GM23248 (cell line): ENCODE data around the gene TSHZ2. TPM values are rescaled to one million over a fixed set of nuclear protein-coding genes. Genes with fewer than 3 reads are reported as not detected.
"Not testable (repeated sequence)": the region's sequence is repeated elsewhere in the genome, so short reads cannot be mapped to it uniquely, and the experiment has no call there.

Experiments used
- DNase-seq: peaks from one replicate; pipeline ENCODE4 v3.0.0-alpha.2; 2015
- H2AFZ ChIP-seq: fragments of 200-600 bp; sonication (generic); 2 replicates; pipeline ENCODE4 v1.6.1; 2016; ENCODE audit warnings: antibody characterized with exemption
- H3F3A ChIP-seq: fragments of 200-600 bp; sonication (generic); 2 replicates; pipeline ENCODE4 v1.6.1; 2016; ENCODE audit warnings: mild to moderate bottlenecking, antibody characterized with exemption, mixed run types; ENCODE audit not compliant: insufficient read depth
- H3K27ac ChIP-seq: fragments of 200-600 bp; sonication (generic); 2 replicates; pipeline ENCODE4 v1.5.1; 2016; ENCODE audit warnings: mild to moderate bottlenecking
- H3K27me3 ChIP-seq: fragments of 200-600 bp; sonication (generic); replicated peaks from 2 replicates; pipeline ENCODE4 v1.6.1; 2016; ENCODE audit warnings: mild to moderate bottlenecking; ENCODE audit not compliant: insufficient read depth
- H3K36me3 ChIP-seq: fragments of 200-600 bp; sonication (generic); 2 replicates; pipeline ENCODE4 v1.6.1; 2016; ENCODE audit warnings: low read depth, mild to moderate bottlenecking
- H3K4me1 ChIP-seq: fragments of 200-600 bp; sonication (generic); 2 replicates; pipeline ENCODE4 v1.6.1; 2016; ENCODE audit warnings: mild to moderate bottlenecking; ENCODE audit not compliant: insufficient read depth
- H3K4me2 ChIP-seq: fragments of 200-600 bp; sonication (generic); one replicate; pipeline ENCODE4 v1.6.1; 2016; ENCODE audit warnings: mild to moderate bottlenecking; ENCODE audit not compliant: unreplicated experiment
- H3K4me3 ChIP-seq: fragments of 200-600 bp; sonication (generic); 2 replicates; pipeline ENCODE4 v1.5.1; 2016; ENCODE audit warnings: mild to moderate bottlenecking
- H3K79me2 ChIP-seq: fragments of 200-600 bp; sonication (generic); 2 replicates; pipeline ENCODE4 v1.6.1; 2016; ENCODE audit warnings: mild to moderate bottlenecking; ENCODE audit not compliant: insufficient read depth
- H3K9ac ChIP-seq: fragments of 200-600 bp; sonication (generic); 2 replicates; pipeline ENCODE4 v1.6.1; 2016; ENCODE audit warnings: mild to moderate bottlenecking
- H3K9me2 ChIP-seq: fragments of 200-600 bp; sonication (generic); 2 replicates; pipeline ENCODE4 v1.6.1; 2016; ENCODE audit warnings: mixed run types, mild to moderate bottlenecking, moderate library complexity; ENCODE audit not compliant: insufficient read depth
- H3K9me3 ChIP-seq: fragments of 200-600 bp; sonication (generic); one replicate; pipeline ENCODE4 v1.6.1; 2017; ENCODE audit warnings: low read depth
- H4K20me1 ChIP-seq: fragments of 200-600 bp; sonication (generic); 2 replicates; pipeline ENCODE4 v1.6.0; 2016; ENCODE audit not compliant: insufficient read depth
- EZH2 ChIP-seq: fragments of 200-600 bp; sonication (generic); IDR thresholded peaks from 2 replicates; pipeline ENCODE4 v1.6.1; 2018; ENCODE audit warnings: antibody characterized with exemption, mild to moderate bottlenecking; ENCODE audit not compliant: insufficient read depth, poor library complexity, severe bottlenecking
- EZH2phosphoT487 ChIP-seq: fragments of 200-600 bp; sonication (generic); IDR thresholded peaks from 2 replicates; pipeline ENCODE4 v1.6.1; 2018; ENCODE audit warnings: antibody characterized with exemption, moderate library complexity, mild to moderate bottlenecking, low read depth; ENCODE audit not compliant: insufficient read depth
- WGBS, 2 experiments: methylation state at CpG; one replicate each; pipeline ENCODE4 v1.1.6; 2015 to 2017; ENCODE audit warnings: low lambda C conversion rate in 2 of 2, low coverage in 1 of 2; ENCODE audit errors: missing lambda C conversion rate in 2 of 2; 5-methylcytosine and 5-hydroxymethylcytosine counted together
- in situ Hi-C: fragments of 300-500 bp; cut with MboI; formaldehyde crosslinking; loops from 2 replicates; pipeline ENCODE4 v1.15.0; 2020
- polyA plus RNA-seq: library from polyadenylated mRNA; unstranded; fragments of >200 nt; fragmentation: Nextera tagmentation; extraction: Ambion mirVana; gene quantifications from 2 replicates; pipeline ENCODE4 v1.2.1, GENCODE V29; 2016
- total RNA-seq: library from RNA; depleted of rRNA; stranded (reverse); fragments of >200 nt; shearing (Covaris generic); gene quantifications from 2 replicates; pipeline ENCODE4 v1.2.3, GENCODE V29; 2014

TSHZ2 gene
- total and polyA plus RNA-seq, 2 experiments from 2014 or later, result 4.5 to 13.4 TPM

DNA sequence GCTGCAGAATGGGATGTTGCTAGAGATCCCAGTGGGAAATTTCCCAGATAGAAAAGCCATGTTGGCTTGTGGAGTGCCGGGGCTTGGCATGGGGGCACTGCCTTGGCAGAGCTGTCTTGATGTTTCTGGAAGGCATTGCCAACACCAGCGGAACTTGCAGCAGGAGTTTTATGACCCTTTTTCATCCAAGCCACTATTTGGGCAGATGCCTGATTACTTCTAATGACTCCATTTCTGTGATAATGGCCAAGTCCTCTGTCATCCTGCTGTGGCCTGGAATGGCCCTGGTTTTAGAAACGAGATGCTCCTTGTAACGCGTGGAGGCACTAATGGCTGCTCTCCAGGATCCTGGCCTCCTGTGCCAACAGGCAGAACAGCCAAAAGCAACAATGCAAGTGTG is 392.5 kb downstream of the TSHZ2 start:
- in situ Hi-C loops, result no loop called here
- Histone ChIP-seq H3K79me2 (no peaks in the 10 kb centered on the region), H3K4me2 (no peak overlapping the region), H3K27ac (no peak overlapping the region), H2AFZ (no peak overlapping the region), H3K9ac (no peak overlapping the region), H3K9me3 (no peaks in the 10 kb centered on the region), H4K20me1 (no peaks in the 10 kb centered on the region), H3K4me3 (no peak overlapping the region), H3K9me2 (no peaks in the 10 kb centered on the region), H3K4me1 (0 out of 2 replicates have a peak, but pooled peaks cover 9% of the 10 kb centered on the region), H3F3A (no peaks in the 10 kb centered on the region), H3K27me3 (no peaks in the 10 kb centered on the region), H3K36me3 (no peaks in the 10 kb centered on the region)
- no peak for DNase-seq
- TF ChIP-seq EZH2phosphoT487 (no peak), EZH2 (no peak)
- WGBS, 2 experiments, result 24 to 36% methylated on average over 5 of the region's 5 CpGs

- no peak overlapping the region for H3K4me2 ChIP-seq
- TF ChIP-seq EZH2phosphoT487 (no peak), EZH2 (no peak)
- no peaks in the 10 kb centered on the region for H3K27me3 ChIP-seq
- no peaks in the 10 kb centered on the region for H3K36me3 ChIP-seq
- no peaks in the 10 kb centered on the region for H3K9me2 ChIP-seq
- no peak overlapping the region for H3K9ac ChIP-seq
- 0 to 27% methylated on average over 1 of the region's 1 CpG for WGBS, 2 experiments
- no peak overlapping the region for H3K4me3 ChIP-seq
- no peak overlapping the region for H3K27ac ChIP-seq
- no peaks in the 10 kb centered on the region for H3K9me3 ChIP-seq
- in situ Hi-C loops, result no loop called here
- no peaks in the 10 kb centered on the region for H3K79me2 ChIP-seq
- no peaks in the 10 kb centered on the region for H4K20me1 ChIP-seq
- 0 out of 2 replicates have a peak, but pooled peaks cover 9% of the 10 kb centered on the region for H3K4me1 ChIP-seq
- DNase-seq, result no peak
- H3F3A ChIP-seq, result no peaks in the 10 kb centered on the region
- no peak overlapping the region for H2AFZ ChIP-seq
Measured at GRCh38 chr20:53365076-53365475, 392.9 kb downstream of the TSHZ2 start.

- H4K20me1 ChIP-seq, result no peaks in the 10 kb centered on the region
- no peaks in the 10 kb centered on the region for H3K9me2 ChIP-seq
- H3K79me2 ChIP-seq, result no peaks in the 10 kb centered on the region
- H3F3A ChIP-seq, result no peaks in the 10 kb centered on the region
- H3K4me1 ChIP-seq, result 0 out of 2 replicates have a peak, but pooled peaks cover 8% of the 10 kb centered on the region
- H3K27ac ChIP-seq, result no peak overlapping the region
- no peaks in the 10 kb centered on the region for H3K9me3 ChIP-seq
- no peaks in the 10 kb centered on the region for H3K27me3 ChIP-seq
- TF ChIP-seq EZH2 (no peak), EZH2phosphoT487 (no peak)
- in situ Hi-C loops, result no loop called here
- H3K4me2 ChIP-seq, result no peak overlapping the region
- no peak overlapping the region for H3K9ac ChIP-seq
- no peaks in the 10 kb centered on the region for H3K36me3 ChIP-seq
- H2AFZ ChIP-seq, result no peak overlapping the region
- no peak overlapping the region for H3K4me3 ChIP-seq
- no peak for DNase-seq
- 34 to 47% methylated on average over 2 of the region's 2 CpGs for WGBS, 2 experiments
Measured at GRCh38 chr20:53365539-53366075, 393.4 kb downstream of the TSHZ2 start.

GRCh38 chr20:53366928-53367327 is 394.8 kb downstream of the TSHZ2 start:
- H3K9ac ChIP-seq, H3K79me2 ChIP-seq, H4K20me1 ChIP-seq, H3K4me2 ChIP-seq, H3F3A ChIP-seq, H2AFZ ChIP-seq, H3K4me1 ChIP-seq, H3K27ac ChIP-seq, H3K27me3 ChIP-seq, in situ Hi-C loops, H3K9me2 ChIP-seq, H3K36me3 ChIP-seq, DNase-seq, H3K9me3 ChIP-seq, H3K4me3 ChIP-seq: not testable (repeated sequence)
- WGBS, 2 experiments, result 82 to 88% methylated on average over 8 of the region's 8 CpGs

DNA sequence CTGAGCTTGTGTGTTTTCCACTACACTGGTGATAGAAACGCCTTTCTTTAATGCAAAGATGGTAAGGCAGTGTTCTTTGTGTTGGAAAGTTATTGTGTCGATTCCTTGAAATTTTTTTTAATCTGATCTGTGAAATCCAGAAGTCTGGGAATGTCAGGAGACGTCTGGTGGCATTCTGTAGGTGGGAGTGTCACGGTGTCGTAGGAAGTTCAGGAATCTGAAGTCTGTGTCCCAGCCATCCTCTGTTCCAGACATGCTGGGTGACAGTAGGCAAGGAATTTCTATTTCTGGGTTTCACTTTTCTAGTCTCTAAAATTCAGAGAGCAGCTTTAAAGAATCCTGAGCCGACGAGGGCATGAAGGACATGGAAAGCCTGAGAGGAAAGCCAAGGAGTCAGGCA is 397.7 kb downstream of the TSHZ2 start:
- in situ Hi-C loops, result no loop called here
- no peak overlapping the region for H3K9ac ChIP-seq
- no peak overlapping the region for H3K4me3 ChIP-seq

More for the DNA sequence above, 397.7 kb downstream of the TSHZ2 start:
- TF ChIP-seq EZH2 (no peak), EZH2phosphoT487 (no peak)
- DNase-seq, result no peak
- WGBS, 2 experiments, result 84 to 86% methylated on average over 7 of the region's 7 CpGs
- H3K79me2 ChIP-seq, result no peaks in the 10 kb centered on the region
- H3K27me3 ChIP-seq, result no peaks in the 10 kb centered on the region
- H3F3A ChIP-seq, result no peaks in the 10 kb centered on the region
- H3K36me3 ChIP-seq, result no peaks in the 10 kb centered on the region
- H4K20me1 ChIP-seq, result no peaks in the 10 kb centered on the region
- no peaks in the 10 kb centered on the region for H3K9me2 ChIP-seq
- H3K27ac ChIP-seq, result no peak overlapping the region
- H3K4me1 ChIP-seq, result no peaks in the 10 kb centered on the region
- no peak overlapping the region for H3K4me2 ChIP-seq
- H2AFZ ChIP-seq, result no peak overlapping the region
- no peaks in the 10 kb centered on the region for H3K9me3 ChIP-seq
